Sigmoid colon (tissue), 7 donors: ENCODE data around the gene TOMT. TPM values are rescaled to one million over a fixed set of nuclear protein-coding genes. Genes with fewer than 3 reads are reported as not detected.

Experiments
- DNase-seq: peaks from one replicate; pipeline ENCODE4 v3.0.0-alpha.2; 2019
- H3K27ac ChIP-seq, 4 donors: fragments of 200-600 bp; sonication (generic); one replicate each; pipeline ENCODE4 v1.5.1; 2016 to 2019; ENCODE audit warnings: mild to moderate bottlenecking in 1 of 4
- H3K27me3 ChIP-seq, 3 donors: fragments of 200-600 bp; sonication (generic); one replicate each; pipeline ENCODE4 v1.5.1; 2019; ENCODE audit warnings: mild to moderate bottlenecking in 1 of 3
- H3K36me3 ChIP-seq, 4 donors: fragments of 200-600 bp; sonication (generic); one replicate each; pipeline ENCODE4 v1.5.1; 2016 to 2019
- H3K4me1 ChIP-seq, 4 donors: fragments of 200-600 bp; sonication (generic); one replicate each; pipeline ENCODE4 v1.5.1; 2017 to 2019
- H3K4me3 ChIP-seq, 4 donors: fragments of 200-600 bp; sonication (generic); one replicate each; pipeline ENCODE4 v1.5.1; 2017 to 2019; ENCODE audit warnings: mild to moderate bottlenecking in 2 of 4, moderate library complexity in 1 of 4
- H3K9me3 ChIP-seq, 4 donors: fragments of 200-600 bp in 3 of 4; sonication (generic) in 3 of 4; one replicate each; pipeline versions ENCODE4 v1.5.1 to v1.6.1; 2013 to 2019
- CTCF ChIP-seq, 4 experiments: fragments of 450-650 bp in 3 of 4; fragments of 200-600 bp in 1 of 4; IDR thresholded peaks; one replicate each; pipeline ENCODE4 v1.5.1; 2016 to 2019; ENCODE audit warnings: antibody characterized with exemption in 4 of 4, mild to moderate bottlenecking in 3 of 4, moderate library complexity in 2 of 4
- EP300 ChIP-seq, 4 donors: sonication (generic); formaldehyde crosslinking; IDR thresholded peaks; one replicate each; pipeline ENCODE4 v1.6.1; 2017; ENCODE audit warnings: antibody characterized with exemption in 4 of 4
- POLR2A ChIP-seq, 2 donors: fragments of 450-650 bp; IDR thresholded peaks; one replicate each; pipeline ENCODE4 v1.6.1; 2016; ENCODE audit warnings: antibody characterized with exemption in 2 of 2, mild to moderate bottlenecking in 2 of 2, moderate library complexity in 2 of 2
- POLR2AphosphoS5 ChIP-seq, 4 donors: sonication (generic); formaldehyde crosslinking; IDR thresholded peaks; one replicate each; pipeline ENCODE4 v1.6.1; 2017; ENCODE audit warnings: antibody characterized with exemption in 4 of 4
- WGBS, 2 donors: extraction: QIAGEN DNeasy Blood & Tissue Kit; methylation state at CpG; one replicate each; pipeline ENCODE4 v1.1.7; 2013; 5-methylcytosine and 5-hydroxymethylcytosine counted together
- intact Hi-C: fragments of 100-400 bp; cut with DNase I; formaldehyde crosslinking; loops from one replicate; pipeline ENCODE4 v1.15.1; 2023
- polyA plus RNA-seq, 3 donors: library from polyadenylated mRNA; stranded (reverse); fragments of 200-250 nt; gene quantifications; one replicate each; pipeline ENCODE4 v1.2.3, GENCODE V29; 2013
- total RNA-seq, 4 donors: library from RNA; depleted of rRNA; stranded (reverse); fragments of >200 nt; gene quantifications; one replicate each; pipeline ENCODE4 v1.1.0, GENCODE V29; 2016
- donor health status: healthy with polysubstance abuse.
- donor health status: Bipolar disorder and iron deficiency.
- donor health status: healthy.

TOMT gene
- total and polyA plus RNA-seq, 7 donors = not detected

GRCh38 chr11:72072348-72072747 lies 33.4 kb upstream of the TOMT start:
- Histone ChIP-seq H3K27ac (peak overlapping the region in 3 of 4 donors; percentile 27 to 63 (median 57)), H3K4me3 (no peak overlapping the region), H3K27me3 (no peaks in the 10 kb centered on the region), H3K9me3 (no peaks in the 10 kb centered on the region), H3K36me3 (no peaks in the 10 kb centered on the region), H3K4me1 (peaks cover 0 to 49% (median 40%) of the 10 kb centered on the region in 4 donors)
- TF ChIP-seq POLR2AphosphoS5 (IDR thresholded peaks at IDR 0.05) (no peak), EP300 (IDR thresholded peaks at IDR 0.05) (no peak), CTCF (IDR thresholded peaks at IDR 0.05) (no peak), POLR2A (IDR thresholded peaks at IDR 0.05) (no peak)
- 65 to 72% methylated on average over 3 of the region's 3 CpGs for WGBS, 2 donors
- no peak for DNase-seq
- intact Hi-C loops = no loop called here

- intact Hi-C loops = no loop called here
- TF ChIP-seq CTCF (IDR thresholded peaks at IDR 0.05) (no peak), POLR2AphosphoS5 (IDR thresholded peaks at IDR 0.05) (no peak), POLR2A (IDR thresholded peaks at IDR 0.05) (no peak), EP300 (IDR thresholded peaks at IDR 0.05) (no peak)
- Histone ChIP-seq H3K36me3 (no peaks in the 10 kb centered on the region), H3K27me3 (no peaks in the 10 kb centered on the region), H3K27ac (peak overlapping the region in 3 of 4 donors; percentile 9 to 48 (median 21)), H3K4me1 (peaks cover 0 to 39% (median 30%) of the 10 kb centered on the region in 4 donors), H3K9me3 (no peaks in the 10 kb centered on the region), H3K4me3 (no peak overlapping the region)
- DNase-seq = no peak
- WGBS, 2 donors = 86 to 100% methylated on average over 1 of the region's 1 CpG
Measured at GRCh38 chr11:72075109-72075508, 30.6 kb upstream of the TOMT start.

GRCh38 chr11:72075756-72076155 lies 30.0 kb upstream of the TOMT start:
- Histone ChIP-seq H3K4me1 (peaks cover 0 to 33% (median 24%) of the 10 kb centered on the region in 4 donors), H3K4me3 (no peak overlapping the region), H3K36me3 (no peaks in the 10 kb centered on the region), H3K9me3 (no peaks in the 10 kb centered on the region), H3K27ac (peak overlapping the region in 2 of 4 donors; percentile 9 to 48), H3K27me3 (no peaks in the 10 kb centered on the region)
- WGBS, 2 donors = 84 to 93% methylated on average over 4 of the region's 4 CpGs
- no peak for DNase-seq
- intact Hi-C loops = no loop called here
- no peak for TF ChIP-seq POLR2A (IDR thresholded peaks at IDR 0.05)
- no peak for TF ChIP-seq CTCF (IDR thresholded peaks at IDR 0.05)
- no peak for TF ChIP-seq POLR2AphosphoS5 (IDR thresholded peaks at IDR 0.05)
- TF ChIP-seq EP300 (IDR thresholded peaks at IDR 0.05) = no peak

- no peaks in the 10 kb centered on the region for H3K27me3 ChIP-seq
- intact Hi-C loops = no loop called here
- peak overlapping the region; percentile 91 to 94 (median 92) for H3K27ac ChIP-seq
- WGBS, 2 donors = 79 to 85% methylated on average over 6 of the region's 6 CpGs
- H3K4me1 ChIP-seq = peaks cover 0 to 26% (median 23%) of the 10 kb centered on the region in 4 donors
- no peaks in the 10 kb centered on the region for H3K36me3 ChIP-seq
- H3K9me3 ChIP-seq = no peaks in the 10 kb centered on the region
- TF ChIP-seq CTCF (IDR thresholded peaks at IDR 0.05) = no peak
- TF ChIP-seq POLR2AphosphoS5 (IDR thresholded peaks at IDR 0.05) = no peak
- no peak for TF ChIP-seq EP300 (IDR thresholded peaks at IDR 0.05)
- no peak for TF ChIP-seq POLR2A (IDR thresholded peaks at IDR 0.05)
- no peak for DNase-seq
- no peak overlapping the region for H3K4me3 ChIP-seq
Measured at GRCh38 chr11:72078477-72078876, 27.2 kb upstream of the TOMT start.

- Histone ChIP-seq H3K36me3 (no peaks in the 10 kb centered on the region), H3K27me3 (no peaks in the 10 kb centered on the region), H3K9me3 (no peaks in the 10 kb centered on the region), H3K4me3 (peak overlapping the region; percentile 66 to 81 (median 72)), H3K4me1 (peaks cover 0 to 26% (median 23%) of the 10 kb centered on the region in 4 donors), H3K27ac (peak overlapping the region; percentile 91 to 94 (median 92))
- intact Hi-C loops = loop anchor here (1.0 to 2.0 kb wide), 3 partner anchors 33 to 55 kb away; partner anchors contain the start of gene ANAPC15
- no peak for TF ChIP-seq POLR2A (IDR thresholded peaks at IDR 0.05)
- no peak for TF ChIP-seq EP300 (IDR thresholded peaks at IDR 0.05)
- no peak for TF ChIP-seq CTCF (IDR thresholded peaks at IDR 0.05)
- no peak for TF ChIP-seq POLR2AphosphoS5 (IDR thresholded peaks at IDR 0.05)
- 1 to 5% methylated on average over 16 of the region's 16 CpGs for WGBS, 2 donors
- no peak for DNase-seq
Measured at GRCh38 chr11:72079819-72080325, 25.9 kb upstream of the TOMT start.
